ENCODE data around the gene TMEM273. TPM values are rescaled to one million over a fixed set of nuclear protein-coding genes. Genes with fewer than 3 reads are reported as not detected.

TMEM273 gene
- total RNA-seq, 1 donor from 2014 or later: 39.4 TPM

GRCh38 chr10:49165821-49166483, 22.2 kb downstream of the TMEM273 start:
- intact Hi-C loops (cut with micrococcal nuclease): no loop called here

DNA sequence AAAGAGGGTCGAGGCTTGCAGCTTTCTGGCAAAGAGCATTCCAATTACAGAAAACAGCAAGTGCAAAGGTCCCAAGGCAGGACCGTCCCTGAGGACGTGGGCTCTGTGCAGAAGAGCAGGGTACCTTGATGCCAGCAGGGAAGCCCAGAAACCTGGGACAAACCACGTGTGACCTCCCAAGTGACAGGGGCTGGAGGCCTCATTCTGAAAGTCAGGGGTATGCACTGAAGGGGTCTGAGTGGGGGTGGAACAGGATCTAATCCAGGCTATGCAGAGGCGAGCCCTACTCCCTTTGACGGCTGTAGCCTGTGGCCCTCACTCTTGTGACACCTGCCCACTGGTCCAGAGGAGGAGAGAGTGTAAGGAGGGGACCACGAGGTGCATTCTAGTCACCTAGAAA, 22.9 kb downstream of the TMEM273 start:
- intact Hi-C loops (cut with micrococcal nuclease): no loop called here

- intact Hi-C loops (cut with micrococcal nuclease): no loop called here
These were observed 23.5 kb downstream of the TMEM273 start for GRCh38 chr10:49164559-49165188.

DNA sequence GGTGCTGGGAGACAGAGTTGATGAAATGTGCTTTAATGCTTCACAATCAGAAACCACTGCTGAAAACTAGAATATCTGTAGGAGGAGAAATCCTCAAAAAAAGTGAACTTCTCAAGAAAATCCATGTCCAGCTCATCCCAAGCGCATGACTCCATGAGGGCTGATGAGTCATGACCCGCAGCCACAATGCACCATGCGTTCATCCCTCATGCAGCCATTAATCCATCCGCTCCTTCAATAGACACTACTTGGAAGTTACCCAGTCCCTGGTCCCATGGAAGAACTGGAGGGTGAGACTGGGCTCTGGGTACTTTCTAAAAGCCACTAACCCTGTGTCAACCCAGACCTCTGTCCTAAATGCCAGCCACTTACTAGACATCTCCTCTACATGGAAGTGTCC, 24.4 kb downstream of the TMEM273 start:
- intact Hi-C loops (cut with micrococcal nuclease): no loop called here

GRCh38 chr10:49162761-49163310, 25.4 kb downstream of the TMEM273 start:
- intact Hi-C loops (cut with micrococcal nuclease): no loop called here

DNA sequence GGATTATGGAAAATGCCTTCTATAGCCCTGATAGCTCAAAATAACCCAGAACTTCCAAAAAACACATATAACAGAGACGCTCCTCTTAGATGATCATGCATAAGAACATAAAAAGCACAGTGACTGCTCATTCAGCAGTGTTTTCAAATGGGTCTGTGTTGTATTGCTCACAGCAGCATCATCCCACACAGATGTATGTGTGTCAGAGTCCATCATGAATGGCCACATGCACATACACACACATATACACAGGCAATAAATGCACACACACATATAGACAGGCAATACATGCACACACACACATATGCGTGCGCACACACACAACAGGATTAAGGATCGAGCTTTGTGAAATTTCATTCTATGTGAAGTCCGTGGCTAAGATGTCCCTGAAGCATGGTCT, 26.1 kb downstream of the TMEM273 start:
- intact Hi-C loops (cut with micrococcal nuclease): no loop called here

DNA sequence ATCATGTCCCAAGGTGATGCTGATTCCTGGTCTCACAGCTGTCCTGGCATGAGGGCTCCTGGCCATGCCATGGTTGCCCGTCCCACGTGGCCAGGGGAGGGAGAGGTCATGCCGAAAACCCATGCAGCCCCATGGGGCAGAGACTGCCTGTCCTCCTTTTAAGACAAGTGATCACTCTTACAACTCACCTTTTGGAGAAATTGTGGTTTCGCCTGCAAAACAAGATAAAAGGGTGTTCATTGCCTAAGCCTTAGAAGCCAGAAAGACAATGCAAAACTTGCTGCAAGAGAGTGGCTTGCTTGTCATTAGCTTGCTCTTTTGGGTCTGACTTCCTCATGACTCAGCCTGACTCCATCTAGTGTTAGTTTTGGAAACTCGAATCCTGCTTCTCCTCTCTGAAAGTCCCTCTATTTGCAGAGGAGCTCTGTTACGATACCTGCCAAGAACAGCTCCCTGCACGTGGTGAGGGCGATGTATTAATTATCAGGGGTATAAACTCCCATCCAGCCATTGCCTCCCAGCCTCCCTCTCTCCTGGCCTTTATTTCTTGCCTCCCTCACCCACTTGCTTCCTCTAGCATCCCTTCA, 26.7 kb downstream of the TMEM273 start:
- intact Hi-C loops (cut with micrococcal nuclease): no loop called here

- intact Hi-C loops (cut with micrococcal nuclease): no loop called here
These were observed 27.4 kb downstream of the TMEM273 start for GRCh38 chr10:49160814-49161213.

DNA sequence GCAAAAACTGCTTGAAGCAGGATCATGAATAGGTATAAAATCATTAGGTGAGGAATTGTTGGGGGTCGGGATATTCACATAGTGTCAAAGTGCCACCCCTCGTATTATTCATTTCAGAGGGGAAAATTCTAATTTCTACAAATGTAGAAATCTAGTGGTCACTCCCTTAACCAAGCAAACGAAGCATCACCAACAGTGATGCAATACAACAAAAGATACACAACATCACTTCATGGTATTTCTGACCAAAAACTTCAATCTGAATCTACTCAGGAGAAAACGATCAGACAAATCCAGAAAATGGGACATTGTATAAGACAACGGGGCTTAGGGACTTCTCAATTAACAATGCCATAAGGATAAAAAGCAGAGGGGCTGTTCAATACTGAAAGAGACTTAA, 28.1 kb downstream of the TMEM273 start:
- intact Hi-C loops (cut with micrococcal nuclease): no loop called here

DNA sequence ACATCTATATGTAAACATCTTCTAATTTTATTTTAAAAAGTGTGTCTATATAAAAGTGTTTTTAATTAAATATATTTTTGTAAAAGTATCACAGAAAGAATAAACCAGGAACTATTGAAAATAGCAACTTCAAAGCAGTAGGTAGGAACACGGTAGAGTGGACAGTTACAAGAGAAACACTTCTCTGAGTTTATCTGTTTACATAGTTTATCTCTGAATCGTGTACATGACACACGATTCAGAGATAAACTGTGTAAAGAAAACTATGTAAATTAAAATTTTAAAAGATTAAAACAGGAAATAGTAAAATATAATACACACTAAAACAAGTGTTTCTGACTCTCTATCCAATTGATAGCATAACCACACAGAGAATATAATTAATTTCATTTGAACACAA, 29.3 kb downstream of the TMEM273 start:
- intact Hi-C loops (cut with micrococcal nuclease): no loop called here

DNA sequence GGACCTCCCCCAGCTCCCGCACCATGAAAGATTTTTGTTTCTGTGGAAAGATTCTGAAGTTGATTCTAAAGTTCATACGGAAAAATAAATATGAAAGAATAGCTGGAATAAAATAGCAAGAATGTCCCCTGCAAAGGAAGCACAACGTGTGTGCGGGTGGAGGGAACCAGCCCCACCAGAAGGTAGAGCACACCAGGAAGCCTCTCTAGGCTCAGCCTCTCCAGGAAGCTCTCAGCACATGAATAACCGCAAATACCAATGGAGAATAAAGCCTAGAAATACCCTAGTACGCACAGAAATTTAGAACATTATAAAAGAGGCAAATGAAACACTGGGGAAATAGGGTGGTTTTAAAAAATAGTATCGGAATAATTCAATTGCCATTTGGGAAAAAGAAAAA, 29.8 kb downstream of the TMEM273 start:
- intact Hi-C loops (cut with micrococcal nuclease): no loop called here

DNA sequence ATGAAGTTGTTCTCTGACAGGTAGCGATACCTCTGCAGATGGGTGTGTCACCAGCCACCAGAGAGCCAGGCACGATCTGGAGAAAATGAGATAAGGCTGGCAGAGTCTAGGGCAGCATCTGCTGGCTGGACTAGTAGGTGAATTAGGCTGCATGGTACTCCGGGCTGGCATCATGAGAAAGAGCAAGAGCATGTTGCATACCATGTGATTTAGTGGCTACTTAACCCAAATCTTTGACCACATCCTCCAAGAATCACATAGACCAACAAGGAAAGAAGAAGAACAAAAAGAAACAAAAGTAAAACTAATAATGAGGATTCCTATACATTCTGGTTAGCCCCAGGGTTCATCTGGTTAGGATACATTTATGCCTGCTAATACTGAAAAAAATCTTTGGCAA, 31.0 kb downstream of the TMEM273 start:
- intact Hi-C loops (cut with micrococcal nuclease): no loop called here

DNA sequence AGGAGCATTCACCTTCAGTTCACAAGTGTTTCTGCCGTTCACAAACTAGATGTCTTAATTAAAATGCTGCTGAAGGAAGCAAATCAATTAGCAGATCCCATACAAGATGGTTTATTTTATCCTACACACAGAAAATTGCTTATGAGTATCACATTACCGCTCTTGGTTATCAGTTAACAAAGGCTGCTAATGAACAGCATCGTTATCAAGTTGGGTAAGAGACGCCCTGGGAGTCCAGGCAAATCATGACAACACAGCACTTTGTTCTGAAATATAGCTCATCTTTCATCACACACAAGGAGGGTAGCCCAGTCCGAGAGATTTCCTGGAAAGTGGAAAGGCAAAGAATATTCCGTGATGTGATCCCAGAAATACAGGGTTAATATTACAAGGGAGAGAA, 33.5 kb downstream of the TMEM273 start:
- intact Hi-C loops (cut with micrococcal nuclease): no loop called here

GRCh38 chr10:49153971-49154370, 34.2 kb downstream of the TMEM273 start:
- intact Hi-C loops (cut with micrococcal nuclease): no loop called here

DNA sequence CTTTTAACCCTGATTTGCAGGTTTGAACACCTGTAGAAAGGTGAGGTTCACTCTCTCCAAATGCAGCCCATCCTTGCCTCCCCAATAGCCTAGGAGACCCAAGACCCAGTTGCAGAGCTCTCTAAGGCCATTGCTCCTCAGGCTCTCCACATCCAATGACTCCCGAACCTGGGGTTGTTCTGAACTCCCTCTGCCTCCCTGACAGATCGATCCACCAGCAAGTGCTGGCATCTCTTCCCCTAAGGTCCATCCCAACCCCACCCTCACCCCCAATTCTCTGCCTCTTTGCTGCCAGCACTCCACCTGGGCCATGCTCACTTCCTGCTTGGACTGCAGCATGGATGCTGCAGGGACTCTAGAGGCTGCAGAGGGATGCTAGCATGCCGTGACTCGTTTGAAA, 35.1 kb downstream of the TMEM273 start:
- intact Hi-C loops (cut with micrococcal nuclease): no loop called here

DNA sequence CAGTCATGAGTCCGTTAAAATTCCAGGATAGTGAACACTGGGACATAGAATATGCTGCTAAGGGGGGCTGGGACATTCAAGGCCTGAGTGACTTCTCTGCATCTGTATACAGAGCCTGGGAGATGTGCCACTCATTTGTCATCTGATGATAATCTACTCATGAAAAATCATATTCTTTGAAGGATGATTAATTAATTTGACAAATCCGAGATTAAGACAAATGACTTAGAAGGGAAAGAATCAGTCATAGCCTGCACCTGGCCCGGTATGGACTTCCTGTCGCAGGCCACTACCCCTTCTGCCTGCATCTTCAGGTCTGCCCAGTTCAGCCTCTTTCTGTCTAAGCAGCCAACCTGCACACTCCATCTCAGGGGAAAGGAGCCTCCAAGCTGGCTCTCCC, 35.5 kb downstream of the TMEM273 start:
- intact Hi-C loops (cut with micrococcal nuclease): no loop called here

- intact Hi-C loops (cut with micrococcal nuclease): no loop called here
These were observed 36.2 kb downstream of the TMEM273 start for GRCh38 chr10:49152037-49152436.

DNA sequence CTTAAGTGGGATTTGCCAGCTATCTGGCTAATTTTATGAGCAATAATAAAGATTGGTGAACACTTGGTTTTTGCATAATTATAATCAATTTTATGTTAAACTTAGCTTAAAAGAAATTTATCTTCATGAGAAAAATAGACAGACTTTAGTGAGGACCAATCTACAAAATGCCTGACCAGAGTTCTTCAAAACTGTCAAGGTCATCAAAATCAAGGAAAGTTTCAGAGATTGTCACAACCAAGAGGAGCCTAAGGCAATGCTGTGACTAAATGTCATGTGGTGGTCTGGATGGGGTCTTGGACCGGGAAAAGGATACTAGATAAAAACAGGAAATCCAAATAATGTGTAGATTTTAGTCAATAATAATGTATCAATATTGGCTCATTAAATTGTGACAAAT, 36.7 kb downstream of the TMEM273 start:
- intact Hi-C loops (cut with micrococcal nuclease): no loop called here

GRCh38 chr10:49151025-49151445, 37.2 kb downstream of the TMEM273 start:
- intact Hi-C loops (cut with micrococcal nuclease): no loop called here

DNA sequence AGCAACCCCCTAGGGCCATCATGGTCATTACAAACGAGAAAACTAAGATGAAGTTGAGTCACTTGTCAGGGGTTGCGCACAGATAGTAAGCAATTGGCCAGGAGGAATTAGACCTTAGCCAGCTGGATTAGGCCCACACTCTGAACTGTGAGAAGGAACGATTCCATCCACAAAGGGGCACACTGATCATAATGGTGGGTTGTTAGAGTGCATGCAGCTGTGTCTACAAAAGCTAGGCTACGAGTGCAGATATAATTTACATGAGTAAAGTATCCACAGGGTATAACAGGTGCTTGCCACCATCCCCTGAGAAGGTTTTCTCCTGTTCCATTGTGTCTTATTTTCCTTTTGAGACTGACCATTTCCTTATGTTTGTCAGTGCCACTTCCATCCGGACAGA, 37.8 kb downstream of the TMEM273 start:
- intact Hi-C loops (cut with micrococcal nuclease): no loop called here

- intact Hi-C loops (cut with micrococcal nuclease): no loop called here
These were observed 38.3 kb downstream of the TMEM273 start for GRCh38 chr10:49149881-49150280.

DNA sequence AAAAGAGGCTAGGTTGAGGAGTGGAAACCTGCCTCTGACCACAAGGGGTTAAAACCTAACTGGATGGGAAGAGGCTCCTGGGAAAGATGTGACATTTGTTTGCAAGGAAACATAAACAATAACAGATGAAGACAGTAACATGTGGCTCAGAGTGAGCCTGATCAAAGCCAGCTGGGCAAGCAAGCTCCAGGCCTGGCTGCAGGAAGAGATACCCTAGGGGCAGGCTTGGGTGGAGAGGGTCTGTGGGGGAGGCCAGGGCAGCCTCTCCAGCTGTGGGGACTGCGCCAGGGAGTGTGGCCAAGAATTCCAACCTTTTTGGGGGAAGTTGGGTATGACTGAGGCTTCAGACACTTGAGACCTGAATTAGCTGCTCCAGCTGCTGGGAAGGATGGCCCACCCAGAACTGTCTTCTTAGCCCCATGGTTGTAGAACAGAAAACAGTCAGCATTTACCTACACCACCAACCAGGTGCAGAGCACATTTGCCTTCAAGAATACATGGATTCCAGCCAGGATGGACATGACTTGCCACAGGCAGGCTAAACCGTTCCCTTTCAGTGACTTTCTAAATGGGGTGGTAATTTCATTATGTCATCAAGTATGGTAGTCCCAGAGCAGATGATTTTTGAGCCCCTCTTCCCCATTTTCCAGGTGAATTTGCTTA, 44.0 kb downstream of the TMEM273 start:
- intact Hi-C loops (cut with micrococcal nuclease): no loop called here
